Ishikawa (cell line): ENCODE results near the gene ENPP1.

ENCODE experiments used
- CEBPB ChIP-seq: IDR thresholded peaks from 2 replicates; pipeline ENCODE4 v1.6.1; 2012
- EP300 ChIP-seq: IDR thresholded peaks from 2 replicates; pipeline ENCODE4 v1.6.1; 2012; ENCODE audit warnings: borderline replicate concordance
- MAX ChIP-seq: IDR thresholded peaks from 2 replicates; pipeline ENCODE4 v1.6.1; 2012
- NFIC ChIP-seq: IDR thresholded peaks from 2 replicates; pipeline ENCODE4 v1.6.1; 2012
- RAD21 ChIP-seq: IDR thresholded peaks from 2 replicates; pipeline ENCODE4 v1.6.1; 2012; ENCODE audit warnings: low read depth
- TAF1 ChIP-seq: IDR thresholded peaks from 2 replicates; pipeline ENCODE4 v1.6.1; 2012; ENCODE audit warnings: low read depth, mild to moderate bottlenecking
- TCF12 ChIP-seq: IDR thresholded peaks from 2 replicates; pipeline ENCODE4 v1.6.1; 2012; ENCODE audit warnings: low read depth
- USF1 ChIP-seq: IDR thresholded peaks from 2 replicates; pipeline ENCODE4 v1.6.1; 2012
- YY1 ChIP-seq: IDR thresholded peaks from 2 replicates; pipeline ENCODE4 v1.6.1; 2012; ENCODE audit warnings: low read depth

- TF ChIP-seq RAD21, result no peak
- no peak for TF ChIP-seq MAX
- TF ChIP-seq YY1, result no peak
- TF ChIP-seq CEBPB, result no peak
- TF ChIP-seq TAF1, result no peak
- no peak for TF ChIP-seq EP300
- TF ChIP-seq TCF12, result no peak
- no peak for TF ChIP-seq NFIC
- TF ChIP-seq USF1, result no peak
Measured at GRCh38 chr6:131885237-131885636, 77.4 kb downstream of the ENPP1 start.
